ENCODE measurements around the gene ARSG. TPM values are rescaled to one million over a fixed set of nuclear protein-coding genes. Genes with fewer than 3 reads are reported as not detected.

The ARSG gene
- total and polyA plus RNA-seq, 9 of the 15 experiments (the other 6 are each of a cell fraction or from before 2014, with no cell fraction given): 1.0 to 5.6 (median 1.8) TPM

GRCh38 chr17:68437979-68438822 is 146.9 kb downstream of the ARSG start:
- peaks cover 17 to 41% of the 10 kb centered on the region in 2 experiments for H3K4me1 ChIP-seq (replicated peaks in 1 of 2; ENCODE audit: control insufficient read depth in 2 of 2, insufficient read depth in 2 of 2, low read length in 2 of 2)
- WGBS (ENCODE audit: insufficient coverage, low coverage, missing lambda C conversion rate): 42% methylated on average over 14 of the region's 14 CpGs
- TF ChIP-seq PTRF (tag; IDR thresholded peaks at IDR 0.05) (no peak; the same call in 1 of the 2 replicates), SOX6 (IDR thresholded peaks at IDR 0.05) (no peak), ZNF445 (CRISPR knock-in tag; IDR thresholded peaks at IDR 0.05; ENCODE audit: low read depth) (no peak), NFYB (IDR thresholded peaks at IDR 0.05; ENCODE audit: extremely low read depth, insufficient read length) (no peak), BCL6 (CRISPR knock-in tag; IDR thresholded peaks at IDR 0.05) (peak; percentile 36; the same call in 1 of the 2 replicates), CXXC5 (CRISPR knock-in tag; IDR thresholded peaks at IDR 0.05) (peak; percentile 80), ZNF778 (CRISPR knock-in tag; IDR thresholded peaks at IDR 0.05) (no peak), ZZZ3 (IDR thresholded peaks at IDR 0.05) (no peak), GABPA (tag; conservative IDR thresholded peaks at IDR 0.05; ENCODE audit: low read depth) (peak; percentile 81), ZBTB11 (CRISPR knock-in tag; IDR thresholded peaks at IDR 0.05) (peak in 2 of 3 experiments; percentile 11 to 87; a peak in 2 of 6 replicates), PKNOX1 (IDR thresholded peaks at IDR 0.05) (no peak), NCOA2 (IDR thresholded peaks at IDR 0.05; ENCODE audit: partially characterized antibody in 2 of 2) (no peak), ZNF12 (CRISPR knock-in tag; IDR thresholded peaks at IDR 0.05) (no peak), ILK (tag; IDR thresholded peaks at IDR 0.05; ENCODE audit: borderline replicate concordance, low read depth) (no peak), XRCC4 (IDR thresholded peaks at IDR 0.05; ENCODE audit: extremely low read depth, insufficient read depth, insufficient read length) (no peak), DDX20 (tag; IDR thresholded peaks at IDR 0.05; ENCODE audit: low read depth) (no peak), ELF4 (CRISPR knock-in tag; IDR thresholded peaks at IDR 0.05) (no peak), SIN3B (IDR thresholded peaks at IDR 0.05; ENCODE audit: low read depth) (no peak)

More at GRCh38 chr17:68437979-68438822, 146.9 kb downstream of the ARSG start:
- POLR2A ChIA-PET: interaction anchor here (0.5 to 1.6 kb wide), 9 partner anchors 9 to 252 kb away, joined by 3 to 8 read pairs (median 4); partner anchors contain the start of gene WIPI1
- peak; percentile 28 to 89 (median 54) for DNase-seq (ENCODE audit: extremely low read depth in 1 of 4, low spot score in 3 of 4)
- BruUV-seq (replicated peaks): no TSS peak
- Histone ChIP-seq H3K9ac (ENCODE audit: insufficient read depth in 1 of 2, low read depth in 2 of 2, low read length in 2 of 2) (peak overlapping the region; percentile 38 to 64; a peak in 3 of 4 replicates), H3K9me3 (replicated peaks; ENCODE audit: control insufficient read depth, insufficient read depth, low read depth, low read length) (no peaks in the 10 kb centered on the region), H2AFZ (ENCODE audit: low read depth, low read length) (peak overlapping the region; percentile 98), H3K4me3 (no peak overlapping the region), H3K27me3 (ENCODE audit: control insufficient read depth in 2 of 2, insufficient read depth in 2 of 2, low read length in 2 of 2) (no peaks in the 10 kb centered on the region), H3K27ac (ENCODE audit: extremely low read depth, low read depth, low read length) (peak overlapping the region; percentile 85), H3K4me2 (ENCODE audit: insufficient read depth, low read length) (peak overlapping the region; percentile 64), H3K36me3 (ENCODE audit: control insufficient read depth, insufficient read depth, low read length) (no peaks in the 10 kb centered on the region), H3K79me2 (ENCODE audit: control insufficient read depth, insufficient read depth, low read length) (no peaks in the 10 kb centered on the region), H3K9me1 (ENCODE audit: control insufficient read depth, insufficient read depth, low read length) (no peaks in the 10 kb centered on the region), H4K20me1 (replicated peaks; ENCODE audit: control insufficient read depth, insufficient read depth, low read length) (no peaks in the 10 kb centered on the region)
- peak; percentile 93 for FAIRE-seq
- peak; percentile 87 for ATAC-seq
- intact Hi-C loops (cut with micrococcal nuclease): loop anchor here (2.0 to 10.0 kb wide), 2 partner anchors 19 to 173 kb away; partner anchors contain the start of gene WIPI1
- in situ Hi-C loops (cut with MboI): no loop called here
- CTCF ChIA-PET (ENCODE audit: low intra/inter-chr PET ratio): interaction anchor here (0.7 kb wide), 1 partner anchor 266 kb away, joined by 4 read pairs; no protein-coding TSS in a partner anchor
